H1 (cell line): ENCODE measurements around the gene MXRA7. TPM values are rescaled to one million over a fixed set of nuclear protein-coding genes. Genes with fewer than 3 reads are reported as not detected.

Source experiments
- BCL11A ChIP-seq, 2 experiments: IDR thresholded peaks; one replicate each; pipeline ENCODE4 v1.6.1; 2011; ENCODE audit warnings: low read depth in 2 of 2, low read length in 2 of 2, mild to moderate bottlenecking in 2 of 2
- CEBPB ChIP-seq: IDR thresholded peaks from 2 replicates; pipeline ENCODE4 v1.6.1; 2012; ENCODE audit warnings: low read depth, low read length
- MAFK ChIP-seq: IDR thresholded peaks from 2 replicates; pipeline ENCODE4 v1.6.1; 2012; ENCODE audit warnings: low read depth, mild to moderate bottlenecking, improper control_type of control experiment, low read length
- POLR2AphosphoS5 ChIP-seq: IDR thresholded peaks from 2 replicates; pipeline ENCODE4 v1.6.1; 2011; ENCODE audit warnings: low read depth, low read length
- POU5F1 ChIP-seq: IDR thresholded peaks from 2 replicates; pipeline ENCODE4 v1.6.1; 2011; ENCODE audit warnings: low read depth, mild to moderate bottlenecking, low read length, moderate library complexity
- RNF2 ChIP-seq: fragments of 200-900, 300-1000 bp; sonication (generic); IDR thresholded peaks from 2 replicates; pipeline ENCODE4 v1.7.1; 2016; ENCODE audit warnings: borderline replicate concordance, low read depth, mild to moderate bottlenecking, antibody characterized with exemption, low read length; ENCODE audit not compliant: poor library complexity, severe bottlenecking; ENCODE audit errors: missing control alignments
- SIRT6 ChIP-seq: IDR thresholded peaks from one replicate; pipeline ENCODE4 v1.7.1; 2012; ENCODE audit warnings: low read length, inconsistent platforms
- SUZ12 ChIP-seq: fragments of 200-600 bp; sonication (generic); IDR thresholded peaks from 2 replicates; pipeline ENCODE4 v1.6.1; 2012; ENCODE audit warnings: mild to moderate bottlenecking, inconsistent platforms, low read length, moderate library complexity, mixed read lengths
- polyA plus RNA-seq, 7 experiments: library from polyadenylated mRNA; depleted of rRNA in 3 of 7; stranded (reverse) in 5 of 7; unstranded in 2 of 7; fragments of >200 nt in 5 of 7; fragments of 200-250 nt in 2 of 7; gene quantifications; 1 replicate in 5 of 7; 2 replicates in 1 of 7; 4 replicates in 1 of 7; pipeline versions ENCODE4 v1.2.1 to v1.2.3, GENCODE V29; 2011 to 2013; ENCODE audit warnings: missing spikeins in 2 of 7, mixed read lengths in 2 of 7
- total RNA-seq: library from RNA; stranded (reverse); fragmentation: NEBNext Ultra II Directional; extraction: Animal tissue kit (Norgen Biotek cat#: 25700); gene quantifications from 2 replicates; pipeline ENCODE4 v1.2.1, GENCODE V29; 2021

The MXRA7 gene
- total and polyA plus RNA-seq, 2 of the 8 experiments (the other 6 are each of a cell fraction or from before 2014, with no cell fraction given) = 17.8 to 26.6 TPM

- TF ChIP-seq BCL11A (IDR thresholded peaks at IDR 0.05; ENCODE audit: low read depth in 2 of 2, low read length in 2 of 2) (no peak), SUZ12 (no peak), POU5F1 (no peak), RNF2 (no peak), SIRT6 (no peak), POLR2AphosphoS5 (no peak), CEBPB (no peak), MAFK (no peak)
- TF ChIP-seq, all 59 proteins: peak for 0
Measured at GRCh38 chr17:76679239-76679638, 31.5 kb downstream of the MXRA7 start (continued).
